ENCODE data around the gene RBM3.

RBM3 gene

DNA sequence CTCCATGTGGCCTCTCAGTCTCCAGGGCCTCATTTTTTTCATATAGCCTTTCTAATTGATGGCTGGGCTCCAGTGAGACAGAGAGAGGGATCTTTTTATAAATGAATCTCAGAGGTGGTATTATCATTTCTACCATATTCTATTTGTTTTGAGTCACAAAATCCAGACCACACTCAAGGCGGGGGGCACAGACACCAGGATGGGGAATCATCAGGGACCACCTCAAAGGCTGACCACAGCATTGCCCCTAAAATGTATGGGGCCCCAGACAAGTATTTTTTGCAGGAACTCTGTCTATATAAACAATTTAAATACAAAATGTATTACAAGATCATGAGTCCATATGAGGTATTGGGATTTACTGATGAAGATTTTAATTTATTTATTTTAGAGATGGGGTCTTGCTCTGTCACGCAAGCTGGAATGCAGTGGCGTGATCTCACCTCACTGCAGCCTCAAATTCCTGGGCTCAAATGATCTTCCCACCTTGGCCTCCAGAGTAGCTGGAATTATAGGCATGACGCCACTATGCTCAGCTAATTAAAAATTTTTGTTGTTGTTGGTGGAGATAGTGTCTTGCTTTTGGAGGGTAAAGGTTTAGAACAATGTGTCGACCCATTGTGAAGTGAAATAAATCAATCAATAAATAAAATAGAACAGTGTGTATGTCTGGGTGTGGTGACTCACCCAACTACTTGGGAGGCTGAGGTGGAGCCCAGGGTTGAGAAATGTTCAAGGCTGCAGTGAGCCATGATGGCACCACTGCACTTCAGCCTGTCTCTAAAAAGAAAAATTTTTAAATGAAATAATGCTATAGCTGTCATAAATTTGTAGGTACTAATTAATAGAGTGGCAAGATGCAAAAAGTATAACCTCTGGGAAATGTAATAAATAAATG, 52.4 kb downstream of the RBM3 start:
- no peak for DNase-seq
